WTC11 (cell line): ENCODE measurements around the gene TCTN1. TPM values are rescaled to one million over a fixed set of nuclear protein-coding genes. Genes with fewer than 3 reads are reported as not detected.

ENCODE experiments used
- ATAC-seq: fragments of 200-7000 bp; cut with Tn5 transposase; 2 replicates; pipeline ENCODE4 v1.10.0; 2021; ENCODE audit warnings: mild to moderate bottlenecking, moderate library complexity
- CTCF ChIA-PET: fragments of 300-600 bp; sonication (Branson Sonifier 250); formaldehyde crosslinking; loops from one replicate; lab custom pipeline; 2021; ENCODE audit warnings: antibody characterized with exemption; lab: Charles Lee
- POLR2A ChIA-PET: fragments of 350-600 bp; sonication (Branson Sonifier 250); formaldehyde crosslinking; loops from one replicate; lab custom pipeline; 2021; ENCODE audit warnings: antibody characterized with exemption; lab: Charles Lee
- DNase-seq: peaks from one replicate; pipeline ENCODE4 v3.0.0; 2021; ENCODE audit warnings: low spot score
- H3K27ac Mint-ChIP-seq: 2 replicates; pipeline ENCODE4 v1.8.0; 2021; ENCODE audit warnings: mixed read lengths
- H3K27me3 Mint-ChIP-seq: 2 replicates; pipeline ENCODE4 v1.8.0; 2021; ENCODE audit warnings: low read depth, mild to moderate bottlenecking, moderate library complexity, mixed read lengths
- H3K36me3 Mint-ChIP-seq: 2 replicates; pipeline ENCODE4 v1.8.0; 2021; ENCODE audit warnings: mixed read lengths
- H3K4me1 Mint-ChIP-seq: 2 replicates; pipeline ENCODE4 v1.8.0; 2022; ENCODE audit warnings: mixed read lengths
- H3K4me3 Mint-ChIP-seq: 2 replicates; pipeline ENCODE4 v1.8.0; 2021; ENCODE audit warnings: mild to moderate bottlenecking, moderate library complexity, mixed read lengths
- H3K9me3 Mint-ChIP-seq: 2 replicates; pipeline ENCODE4 v1.8.0; 2021; ENCODE audit warnings: mixed read lengths
- AR ChIP-seq: fragments of 250-450 bp; sonication (Bioruptor Pico); IDR thresholded peaks from 2 replicates; pipeline ENCODE4 v1.9.0; 2021; ENCODE audit warnings: mild to moderate bottlenecking
- CBFB ChIP-seq: sonication (generic); formaldehyde crosslinking; IDR thresholded peaks from 2 replicates; pipeline ENCODE4 v1.8.1; 2022; ENCODE audit warnings: mild to moderate bottlenecking, low read depth, missing genetic modification reagents
- CTCF ChIP-seq: fragments of 200-600 bp; IDR thresholded peaks from 2 replicates; pipeline ENCODE4 v1.8.0; 2022; ENCODE audit warnings: antibody characterized with exemption
- E2F4 ChIP-seq: sonication (generic); formaldehyde crosslinking; IDR thresholded peaks from 2 replicates; pipeline ENCODE4 v1.8.1; 2022; ENCODE audit warnings: low read depth, mild to moderate bottlenecking, moderate library complexity, missing genetic modification reagents, borderline replicate concordance
- ERG ChIP-seq: fragments of 250-450 bp; sonication (Bioruptor Pico); IDR thresholded peaks from 2 replicates; pipeline ENCODE4 v1.8.0; 2021; ENCODE audit warnings: mild to moderate bottlenecking
- FOXJ3 ChIP-seq: sonication (generic); formaldehyde crosslinking; IDR thresholded peaks from 2 replicates; pipeline ENCODE4 v1.9.0; 2021; ENCODE audit warnings: missing genetic modification reagents, mild to moderate bottlenecking, borderline replicate concordance
- GRHL2 ChIP-seq: fragments of 250-450 bp; sonication (Bioruptor Pico); IDR thresholded peaks from 2 replicates; pipeline ENCODE4 v1.8.0; 2022; ENCODE audit warnings: mild to moderate bottlenecking, moderate library complexity; ENCODE audit not compliant: insufficient replicate concordance, severe bottlenecking
- MAX ChIP-seq: sonication (generic); formaldehyde crosslinking; IDR thresholded peaks from 2 replicates; pipeline ENCODE4 v1.8.0; 2022; ENCODE audit warnings: mild to moderate bottlenecking, missing genetic modification reagents
- NFYB ChIP-seq: sonication (generic); formaldehyde crosslinking; conservative IDR thresholded peaks from 2 replicates; pipeline ENCODE4 v1.8.0; 2022; ENCODE audit warnings: low read depth, missing genetic modification reagents
- RELA ChIP-seq: sonication (generic); formaldehyde crosslinking; IDR thresholded peaks from 2 replicates; pipeline ENCODE4 v1.8.1; 2022; ENCODE audit warnings: missing genetic modification reagents, mild to moderate bottlenecking, borderline replicate concordance
- TEAD1 ChIP-seq: sonication (generic); formaldehyde crosslinking; IDR thresholded peaks from 2 replicates; pipeline ENCODE4 v1.8.0; 2022; ENCODE audit warnings: mild to moderate bottlenecking, missing genetic modification reagents
- TP53 ChIP-seq: sonication (generic); formaldehyde crosslinking; IDR thresholded peaks from 2 replicates; pipeline ENCODE4 v1.8.1; 2023; ENCODE audit warnings: mild to moderate bottlenecking, missing genetic modification reagents
- USF2 ChIP-seq: sonication (generic); formaldehyde crosslinking; IDR thresholded peaks from 2 replicates; pipeline ENCODE4 v1.8.1; 2023; ENCODE audit warnings: mild to moderate bottlenecking, missing genetic modification reagents, moderate library complexity
- ZBTB43 ChIP-seq: sonication (generic); formaldehyde crosslinking; IDR thresholded peaks from 2 replicates; pipeline ENCODE4 v1.8.1; 2023; ENCODE audit warnings: mild to moderate bottlenecking, missing genetic modification reagents
- ZNF416 ChIP-seq: fragments of 250-450 bp; sonication (Bioruptor Pico); IDR thresholded peaks from 2 replicates; pipeline ENCODE4 v1.9.0; 2021; ENCODE audit warnings: mild to moderate bottlenecking, inconsistent platforms
- ZNF532 ChIP-seq: fragments of 250-450 bp; sonication (Bioruptor Pico); IDR thresholded peaks from 2 replicates; pipeline ENCODE4 v1.9.0; 2021; ENCODE audit warnings: mild to moderate bottlenecking, borderline replicate concordance
- ZSCAN18 ChIP-seq: fragments of 250-450 bp; sonication (Bioruptor Pico); IDR thresholded peaks from 2 replicates; pipeline ENCODE4 v2.1.2; 2022; ENCODE audit warnings: mild to moderate bottlenecking, moderate library complexity
- total RNA-seq: library from RNA; stranded (reverse); gene quantifications from 3 replicates; pipeline ENCODE4 v1.2.3, GENCODE V29; 2021

The TCTN1 gene
- total RNA-seq, 1 experiment from 2014 or later, result 10.3 TPM

- TF ChIP-seq AR, result no peak
- no peak for TF ChIP-seq E2F4 (CRISPR knock-in tag)
- TF ChIP-seq TP53 (CRISPR knock-in tag), result peak; percentile 65; the same call in 1 of the 2 replicates
- peak; percentile 91 for TF ChIP-seq MAX (CRISPR knock-in tag)
These were observed 75.6 kb downstream of the TCTN1 start (continued) for GRCh38 chr12:110689281-110690126.

- peaks cover 6% of the 10 kb centered on the region; the same call in 1 of the 2 replicates for H3K9me3 Mint-ChIP-seq
- ChIA-PET POLR2A (interaction anchor here (0.9 kb wide), 1 partner anchor 222 kb away, joined by 3 read pairs; the partner anchor contains the start of genes FAM216A and GPN3), CTCF (no interaction called here)
- ATAC-seq (no peak), DNase-seq (no peak)
- 0 out of 2 replicates have a peak, but pooled peaks cover 6% of the 10 kb centered on the region for H3K36me3 Mint-ChIP-seq
- H3K27me3 Mint-ChIP-seq, result peaks cover 29% of the 10 kb centered on the region
- peaks cover 20% of the 10 kb centered on the region for H3K4me1 Mint-ChIP-seq
- peak overlapping the region; percentile 96; the same call in 1 of the 2 replicates for H3K27ac Mint-ChIP-seq
- peak overlapping the region; percentile 85 for H3K4me3 Mint-ChIP-seq
- no peak for TF ChIP-seq CBFB (CRISPR knock-in tag)
- TF ChIP-seq FOXJ3 (CRISPR knock-in tag), result no peak
- no peak for TF ChIP-seq CTCF
- no peak for TF ChIP-seq RELA (CRISPR knock-in tag)
- TF ChIP-seq ZNF532, result no peak
- no peak for TF ChIP-seq USF2 (CRISPR knock-in tag)
- no peak for TF ChIP-seq ERG
- TF ChIP-seq ZBTB43 (CRISPR knock-in tag), result no peak
- no peak for TF ChIP-seq GRHL2 (CRISPR knock-in tag)
- TF ChIP-seq NFYB (CRISPR knock-in tag), result no peak
- TF ChIP-seq ZNF416 (CRISPR knock-in tag), result no peak
- no peak for TF ChIP-seq ZSCAN18 (CRISPR knock-in tag)
- no peak for TF ChIP-seq TEAD1
These were observed 76.2 kb downstream of the TCTN1 start for GRCh38 chr12:110690127-110690430.
